Stimulated activated CD4-positive, alpha-beta T cell treated with anti-CD3 and anti-CD28 coated beads, Interleukin-1b, Interleukin-23, amount 100 ng/mL, for 4 hours (primary cell): ENCODE data around the gene MITF.

ENCODE experiments used
- DNase-seq, 2 donors: peaks; one replicate each; pipeline ENCODE4 v3.0.0-alpha.2; 2020; ENCODE audit warnings: low read depth in 2 of 2

Gene MITF, protein sequence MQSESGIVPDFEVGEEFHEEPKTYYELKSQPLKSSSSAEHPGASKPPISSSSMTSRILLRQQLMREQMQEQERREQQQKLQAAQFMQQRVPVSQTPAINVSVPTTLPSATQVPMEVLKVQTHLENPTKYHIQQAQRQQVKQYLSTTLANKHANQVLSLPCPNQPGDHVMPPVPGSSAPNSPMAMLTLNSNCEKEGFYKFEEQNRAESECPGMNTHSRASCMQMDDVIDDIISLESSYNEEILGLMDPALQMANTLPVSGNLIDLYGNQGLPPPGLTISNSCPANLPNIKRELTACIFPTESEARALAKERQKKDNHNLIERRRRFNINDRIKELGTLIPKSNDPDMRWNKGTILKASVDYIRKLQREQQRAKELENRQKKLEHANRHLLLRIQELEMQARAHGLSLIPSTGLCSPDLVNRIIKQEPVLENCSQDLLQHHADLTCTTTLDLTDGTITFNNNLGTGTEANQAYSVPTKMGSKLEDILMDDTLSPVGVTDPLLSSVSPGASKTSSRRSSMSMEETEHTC

DNA sequence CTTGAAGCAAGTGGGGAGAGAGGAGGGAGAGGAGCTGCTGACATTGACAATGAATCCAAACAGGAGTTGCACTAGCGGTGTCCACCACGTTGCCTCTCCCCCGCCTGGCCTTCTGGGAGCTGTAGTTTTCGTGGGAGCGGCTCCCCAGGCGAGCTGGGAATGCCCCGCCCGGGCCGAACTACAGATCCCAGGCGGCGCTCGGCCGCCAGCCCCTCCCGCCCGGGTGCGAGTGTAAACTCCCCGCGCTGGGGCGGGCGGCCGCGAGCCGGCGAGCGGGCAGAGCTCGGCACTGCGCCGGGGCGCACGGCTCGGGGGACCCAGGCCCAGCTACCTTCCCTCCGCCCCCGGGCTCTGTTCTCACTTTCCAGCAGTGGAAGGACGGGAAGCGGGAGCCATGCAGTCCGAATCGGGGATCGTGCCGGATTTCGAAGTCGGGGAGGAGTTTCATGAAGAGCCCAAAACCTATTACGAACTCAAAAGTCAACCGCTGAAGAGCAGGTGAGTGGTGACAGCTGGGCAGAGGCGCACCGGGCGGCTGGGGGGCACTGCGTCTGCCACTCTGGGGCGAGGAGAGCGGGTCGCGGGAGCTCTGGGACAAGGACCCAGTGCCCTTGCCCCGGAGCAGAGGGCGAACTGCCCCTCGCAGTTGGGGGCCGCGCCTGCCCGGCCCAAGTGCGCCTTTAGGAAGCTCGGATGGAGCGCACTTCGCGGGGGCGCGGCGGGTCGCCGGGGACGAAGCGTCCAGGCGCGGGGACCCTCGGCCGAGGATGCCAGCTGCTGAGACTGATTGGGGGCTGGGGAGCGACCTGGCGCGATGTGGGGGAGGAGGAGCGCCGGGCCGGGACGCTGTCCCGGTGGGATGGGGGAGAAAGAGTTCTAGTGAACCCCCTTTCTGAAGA is at the start of gene MITF:
Gene MITF (plus strand): TSS at position 261 of the 899 bp plus-strand sequence. CDS start 134 bp downstream, at position 395.
- no peak for DNase-seq

DNA sequence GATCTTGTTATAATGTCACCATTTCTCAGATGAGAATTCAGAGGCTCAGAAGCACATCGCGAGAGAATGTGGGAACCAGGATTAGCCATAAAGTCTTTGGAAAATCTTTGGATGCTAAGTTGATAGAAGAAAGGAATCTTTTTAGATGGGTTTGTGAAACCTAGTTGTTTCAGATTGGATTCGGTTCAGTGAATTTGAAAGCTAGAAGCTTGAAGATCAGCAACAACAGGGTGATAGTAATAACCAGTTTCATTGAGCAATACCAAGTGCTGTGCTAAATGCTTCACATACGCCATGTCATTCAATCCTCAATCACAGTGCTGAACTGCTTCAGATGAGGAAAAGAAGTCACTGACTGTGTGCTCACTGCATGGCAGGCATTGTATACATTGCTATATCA is 47.4 kb upstream of the MITF start:
- no peak for DNase-seq

DNA sequence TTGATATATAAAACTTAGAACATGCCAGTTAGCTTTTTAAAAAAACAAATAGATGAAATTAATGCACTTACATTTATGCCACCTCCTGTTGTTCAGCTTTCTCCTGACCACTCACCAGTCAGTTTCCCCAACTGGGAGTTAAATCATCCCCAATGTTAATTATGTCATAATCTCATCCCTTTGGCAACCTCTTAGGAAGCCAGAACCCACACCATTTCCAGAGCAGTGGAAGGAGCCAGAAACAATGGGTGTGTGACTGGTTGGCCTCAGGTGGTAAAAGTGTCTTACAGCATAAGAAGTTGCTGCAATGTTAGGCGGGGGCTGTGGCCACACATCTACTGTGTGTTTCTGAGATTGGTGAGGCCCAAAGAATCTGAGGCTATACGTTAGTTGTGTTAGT is 46.5 kb upstream of the MITF start:
- DNase-seq: no peak

DNA sequence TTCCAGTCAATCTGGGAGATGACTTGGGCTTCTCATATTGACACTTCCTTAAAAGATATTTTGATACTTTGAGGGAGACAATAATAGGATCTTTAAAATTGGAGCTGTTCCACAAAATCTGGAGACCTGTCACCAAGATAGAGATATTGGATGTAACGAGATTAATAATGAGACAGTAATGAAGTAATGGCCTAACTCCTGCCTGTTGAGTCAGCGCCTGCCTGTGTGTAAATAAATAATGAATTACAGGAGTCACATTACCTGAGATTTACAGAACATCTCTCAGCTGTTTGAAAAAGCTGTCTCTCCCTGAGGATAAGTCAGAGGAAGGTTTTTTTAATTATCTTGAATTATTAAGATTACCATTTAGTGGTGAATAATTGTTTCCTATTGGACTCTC is 43.8 kb upstream of the MITF start:
- DNase-seq: no peak

DNA sequence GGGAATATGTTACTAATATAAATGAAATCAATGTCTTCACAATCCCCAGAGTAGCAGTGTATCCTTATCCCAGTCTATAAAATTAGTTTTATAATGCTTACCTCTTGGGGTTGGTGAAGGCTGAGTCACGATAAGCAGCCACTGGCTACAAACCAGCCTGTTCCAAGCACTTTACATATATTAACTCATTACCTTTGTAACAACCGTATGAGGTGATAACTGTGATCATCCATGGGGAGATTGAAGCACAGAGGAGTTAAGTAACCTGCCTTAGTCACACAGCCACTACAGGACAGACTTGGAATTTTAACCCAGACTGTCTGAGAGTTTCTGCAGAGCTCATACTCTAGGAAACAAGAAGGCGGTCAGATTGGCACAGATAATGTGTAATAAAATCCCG is 43.3 kb upstream of the MITF start:
- DNase-seq: no peak

DNA sequence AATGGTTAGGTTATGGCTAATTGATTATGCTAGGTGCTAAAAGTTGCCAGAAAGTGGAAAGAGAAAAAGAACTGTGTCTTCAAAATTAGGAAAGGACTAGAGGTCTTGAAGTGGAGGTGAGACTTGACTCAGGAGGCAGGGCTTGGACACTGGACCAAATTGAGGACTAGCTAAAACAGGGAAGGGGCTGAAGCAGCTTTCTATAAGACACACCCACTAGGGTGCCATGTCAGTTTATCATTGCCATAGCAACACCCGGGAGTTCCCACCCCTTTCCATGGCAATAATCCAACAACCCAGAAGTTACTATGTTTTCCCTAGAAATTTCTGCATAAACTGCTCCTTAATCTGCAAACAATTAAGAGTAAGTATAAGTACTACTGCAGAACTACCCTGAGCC is 42.9 kb upstream of the MITF start:
- DNase-seq: no peak

DNA sequence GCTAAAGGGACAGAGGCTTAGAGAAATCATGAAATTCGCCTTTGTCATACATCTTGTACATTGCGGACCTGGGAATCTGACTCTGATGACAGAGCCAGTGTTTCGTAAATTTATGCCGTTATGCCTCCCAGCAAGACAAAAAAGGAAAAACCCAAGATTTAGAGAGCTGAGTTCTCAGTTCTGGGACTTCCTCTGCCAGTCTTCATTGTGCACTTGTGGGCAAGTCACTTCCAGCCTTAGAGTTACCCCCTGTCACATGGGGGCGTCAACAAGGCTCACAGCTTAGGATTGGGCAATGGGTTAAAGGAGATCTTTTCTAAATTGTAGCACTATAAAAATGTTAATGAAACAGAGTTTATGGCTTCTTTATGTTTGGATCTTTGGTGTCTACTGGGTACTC is 41.9 kb upstream of the MITF start:
- no peak for DNase-seq

DNA sequence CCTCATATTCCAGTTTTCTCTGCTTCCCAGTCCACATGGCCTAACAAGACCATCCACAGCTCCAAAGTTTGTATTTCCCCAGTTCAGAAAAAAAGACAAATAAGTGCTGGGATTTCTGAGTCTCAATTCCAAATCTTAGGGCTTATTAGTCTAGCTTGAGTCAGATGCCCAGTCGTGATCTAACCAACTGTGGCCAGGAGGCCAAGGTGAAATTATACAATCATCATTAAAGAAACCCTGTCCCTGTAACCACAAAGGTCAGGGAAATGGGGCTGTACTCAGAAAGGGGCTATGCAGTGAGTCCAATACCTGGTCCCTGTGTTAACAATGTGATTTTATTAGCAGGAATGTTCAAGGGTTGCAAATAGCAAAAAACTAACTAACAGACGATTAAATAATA is 40.5 kb upstream of the MITF start:
- DNase-seq: no peak

DNA sequence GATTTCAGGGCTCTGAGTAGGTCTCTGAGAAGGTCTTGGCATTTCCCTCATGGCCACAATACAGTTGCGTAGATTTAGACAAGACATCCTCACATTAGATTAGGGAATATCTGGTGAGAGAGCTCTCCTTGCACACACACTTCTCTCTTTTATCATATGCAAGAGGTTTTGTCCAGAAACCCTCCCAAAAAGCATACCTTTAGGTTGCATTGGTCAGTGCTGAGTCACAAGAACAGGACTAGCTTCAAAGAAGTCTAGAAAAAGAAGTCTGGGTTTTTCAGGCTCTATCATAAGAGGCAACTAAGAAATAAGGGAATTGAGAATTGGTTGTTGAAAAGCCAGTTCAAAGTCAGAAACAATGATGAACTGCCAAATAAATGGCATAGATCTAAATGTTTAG is 40.1 kb upstream of the MITF start:
- DNase-seq: no peak

DNA sequence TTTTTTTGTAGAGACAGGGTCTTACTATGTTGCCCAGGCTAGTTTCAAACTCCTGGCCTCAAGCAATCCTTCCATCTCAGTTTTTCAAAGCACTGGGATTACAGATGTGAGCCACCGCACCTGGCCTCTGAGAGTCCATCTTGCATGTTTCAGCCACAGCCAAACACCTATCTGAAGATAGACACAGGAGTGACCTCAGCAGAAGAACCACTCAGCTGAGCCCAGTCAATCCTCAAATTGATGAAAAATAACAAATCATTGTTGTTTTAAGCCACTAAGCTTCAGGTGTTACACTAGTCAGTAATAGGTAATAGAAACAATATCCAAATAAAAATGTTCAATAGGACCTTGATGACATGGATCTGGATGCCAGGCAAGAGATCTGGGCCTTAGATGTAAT is 38.3 kb upstream of the MITF start:
- no peak for DNase-seq

DNA sequence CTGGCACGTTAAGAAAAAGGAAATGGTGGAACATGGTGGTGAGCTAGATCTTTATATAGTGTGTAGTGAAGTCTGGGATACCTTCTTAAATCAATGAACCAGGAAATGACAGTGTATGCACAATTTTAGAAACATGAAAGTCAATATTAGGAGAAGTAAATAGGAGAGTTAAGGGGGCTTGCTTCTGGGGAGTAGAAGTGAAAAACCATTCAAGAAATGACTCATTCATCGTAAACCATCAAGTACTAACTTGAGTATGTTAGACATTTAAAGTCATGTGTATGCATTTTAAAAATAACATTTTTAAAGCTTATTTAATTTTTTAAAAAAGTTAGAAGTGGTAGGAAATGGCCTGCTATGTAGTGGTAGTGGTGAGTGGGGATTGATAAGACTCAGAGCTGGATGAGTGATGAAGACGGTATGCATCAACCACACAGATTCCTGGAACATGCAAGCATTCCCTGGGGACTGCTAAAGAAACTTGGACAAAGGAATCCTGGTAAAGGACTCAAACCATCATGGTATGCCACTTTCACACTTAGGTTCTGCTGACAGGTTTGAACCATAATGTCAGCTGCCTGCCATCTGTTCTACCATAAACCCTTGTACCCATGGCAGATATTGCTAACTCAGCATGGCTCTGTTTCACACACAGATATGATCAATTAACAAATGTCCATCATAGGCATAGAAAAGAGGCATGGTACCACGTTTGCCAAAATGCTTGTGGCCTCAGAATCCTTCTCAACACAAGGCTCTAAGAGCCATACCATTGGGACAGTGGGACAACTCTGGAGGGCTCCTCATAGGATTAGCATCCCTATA is 28.9 kb upstream of the MITF start:
- no peak for DNase-seq

DNA sequence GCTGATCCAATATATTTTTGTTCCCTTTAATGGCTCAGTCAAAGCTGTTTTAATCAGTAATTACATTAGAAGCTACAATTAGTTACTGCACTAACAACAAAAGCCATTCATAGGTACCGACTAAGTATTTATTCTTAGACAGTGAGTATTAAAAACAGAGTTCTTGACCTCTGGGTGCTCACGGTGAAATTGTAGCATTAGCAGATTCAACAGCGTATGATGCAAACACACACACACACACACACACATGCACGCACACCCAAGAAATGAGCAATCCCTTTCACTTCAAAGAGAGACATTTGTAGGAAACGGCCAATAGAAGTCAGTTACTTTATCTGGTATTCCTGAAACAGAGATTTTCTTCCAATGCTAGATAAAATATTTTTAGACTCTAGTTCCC is 27.0 kb upstream of the MITF start:
- no peak for DNase-seq

DNA sequence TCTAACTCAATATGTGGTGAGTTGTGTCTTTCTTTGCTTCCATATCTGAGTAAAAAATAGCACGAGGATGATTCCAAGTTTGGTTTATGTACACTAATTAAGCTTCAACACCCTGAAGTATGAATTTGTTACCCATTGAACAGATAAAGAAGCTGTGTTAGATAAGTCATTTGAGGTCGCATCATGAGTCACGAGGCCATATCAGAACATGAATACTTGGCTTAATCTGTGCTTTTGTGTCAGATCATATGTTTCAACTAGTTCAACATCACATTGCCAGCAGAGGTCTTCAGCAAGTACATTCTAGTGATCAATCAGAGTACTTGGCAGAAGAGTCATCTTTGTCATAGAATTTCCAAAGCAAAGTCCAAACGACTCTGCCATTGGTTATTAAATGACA is 26.3 kb upstream of the MITF start:
- no peak for DNase-seq

DNA sequence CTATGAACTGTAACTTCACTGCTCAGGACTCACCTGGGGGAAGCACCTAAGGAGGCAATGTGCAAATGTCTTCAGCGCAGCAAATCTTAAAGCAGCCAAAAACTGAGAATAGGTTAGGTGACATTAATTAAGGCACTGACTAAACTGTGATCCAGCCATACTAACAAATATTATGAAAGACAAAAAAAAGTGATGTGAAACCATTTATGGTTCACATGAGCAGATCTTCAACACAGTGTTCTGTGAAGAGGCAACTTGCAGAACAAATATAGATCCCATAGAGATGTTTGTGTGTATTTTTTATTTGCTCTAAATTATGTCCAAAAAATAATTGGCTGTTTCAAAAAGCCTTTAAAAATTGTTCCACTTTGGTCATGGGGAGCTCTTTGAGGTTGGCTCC is 24.1 kb upstream of the MITF start:
- DNase-seq: no peak

DNA sequence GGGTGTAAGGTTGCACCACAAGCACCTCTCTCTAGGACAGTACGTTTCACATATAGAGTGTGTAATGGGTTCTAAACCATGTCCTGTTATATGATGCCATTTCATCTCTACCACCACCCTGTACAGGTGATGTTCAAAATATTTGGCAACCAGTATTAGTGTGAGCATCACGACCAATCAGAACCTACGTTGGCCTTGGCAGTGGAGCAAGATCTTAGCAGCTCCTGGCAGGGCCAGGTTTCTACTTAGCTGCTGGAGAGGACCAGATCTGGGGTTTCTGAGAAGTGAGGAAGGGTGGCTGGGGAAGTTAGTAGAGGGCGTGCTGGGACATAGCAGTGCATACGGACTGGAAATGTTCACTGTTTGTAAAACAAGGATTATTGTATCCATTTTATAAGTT is 23.1 kb upstream of the MITF start:
- no peak for DNase-seq

DNA sequence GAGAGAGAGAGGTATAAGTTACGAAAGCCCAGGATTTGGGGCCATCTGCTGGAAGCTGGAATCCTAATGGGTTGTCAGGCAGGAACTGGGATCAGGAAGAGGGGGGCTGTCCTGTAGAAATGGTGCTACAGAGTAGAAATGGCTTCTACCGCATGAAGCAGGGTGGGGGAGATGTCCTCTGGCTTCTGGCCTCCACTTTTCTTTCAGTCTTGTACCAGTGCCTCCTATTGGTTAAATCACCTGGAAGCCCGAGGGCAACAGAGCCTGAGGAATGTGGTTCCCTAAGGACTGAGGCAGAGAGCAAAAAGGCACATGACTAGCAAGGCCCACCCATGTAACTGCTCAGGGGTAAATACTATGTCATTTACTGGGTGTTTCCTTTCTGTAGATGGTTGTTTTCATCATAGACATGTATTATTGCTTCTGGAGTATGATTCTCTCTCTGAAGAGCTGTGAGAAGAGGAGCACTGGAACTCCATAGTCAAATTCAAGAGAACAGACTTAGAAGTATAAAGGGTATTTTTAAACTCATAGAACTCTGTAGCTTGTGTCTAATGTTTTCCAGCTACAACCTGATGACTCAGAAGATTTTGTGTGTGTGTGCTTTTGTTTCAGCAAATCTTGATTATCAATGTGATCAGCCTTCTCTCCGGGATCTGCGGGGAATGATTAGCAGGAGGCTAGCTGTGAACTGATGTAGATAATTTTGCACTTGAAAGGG is 20.2 kb upstream of the MITF start:
- DNase-seq: no peak

DNA sequence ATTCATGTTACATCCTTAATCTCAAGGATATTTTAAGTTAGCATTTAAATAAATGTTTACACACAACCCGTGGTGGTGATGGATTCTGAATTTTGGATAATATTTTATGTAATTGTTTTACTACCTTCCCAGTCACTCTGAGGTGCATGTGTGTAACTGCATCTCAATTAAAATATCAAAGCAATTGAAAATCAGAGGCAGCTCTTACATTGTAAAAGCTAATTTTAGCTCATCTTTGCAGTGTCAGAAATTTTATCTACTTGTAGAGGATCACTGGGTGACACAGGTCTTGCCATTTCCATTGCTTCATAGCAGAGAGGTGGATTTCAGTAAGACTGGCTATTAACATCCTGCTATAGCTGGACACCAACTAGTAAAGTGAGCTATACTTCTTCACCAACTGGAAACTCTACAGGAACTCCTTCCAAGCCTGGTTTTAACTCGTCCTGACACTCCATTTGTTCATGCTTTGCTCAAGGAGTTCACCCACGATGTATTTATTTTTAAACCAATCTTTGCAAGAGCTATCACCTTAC is 19.6 kb upstream of the MITF start:
- DNase-seq: no peak

DNA sequence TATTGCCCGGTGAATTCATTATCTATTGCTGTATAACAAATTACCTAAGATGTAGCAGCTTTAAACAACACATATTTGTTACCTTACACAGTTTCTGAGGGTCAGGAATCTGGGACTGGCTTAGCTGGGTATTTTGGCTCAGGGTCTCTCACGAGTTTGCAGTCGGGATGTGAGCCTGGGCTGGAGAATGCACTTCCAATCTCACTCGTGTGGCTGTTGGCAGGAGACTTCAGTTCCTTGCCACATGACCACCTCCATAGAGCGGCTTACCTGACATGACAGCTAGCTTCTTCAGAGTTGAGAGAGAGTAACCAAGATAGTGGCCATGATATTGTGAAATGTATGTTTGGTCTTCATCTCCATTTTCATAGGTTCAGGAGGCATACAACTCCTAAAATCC is 18.4 kb upstream of the MITF start:
- no peak for DNase-seq

DNA sequence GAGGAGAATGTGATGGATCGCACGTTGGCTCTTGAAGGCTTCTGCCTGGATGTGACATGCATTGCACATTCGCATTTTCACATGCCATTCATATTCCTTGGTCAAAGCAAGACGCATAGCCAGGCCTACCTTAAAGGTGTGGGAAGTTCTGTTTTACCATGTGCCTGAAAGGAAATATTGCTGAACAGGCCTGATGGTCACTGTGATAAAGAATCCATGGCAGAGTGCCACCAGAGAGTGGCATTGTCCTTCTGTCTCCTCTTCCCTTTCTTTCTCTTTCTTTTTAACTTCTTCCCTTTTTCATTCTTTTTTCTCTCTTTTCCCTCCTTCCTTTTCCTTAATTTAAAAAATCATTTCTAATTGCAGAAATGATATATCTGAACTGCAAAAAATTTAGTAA is 15.9 kb upstream of the MITF start:
- no peak for DNase-seq

DNA sequence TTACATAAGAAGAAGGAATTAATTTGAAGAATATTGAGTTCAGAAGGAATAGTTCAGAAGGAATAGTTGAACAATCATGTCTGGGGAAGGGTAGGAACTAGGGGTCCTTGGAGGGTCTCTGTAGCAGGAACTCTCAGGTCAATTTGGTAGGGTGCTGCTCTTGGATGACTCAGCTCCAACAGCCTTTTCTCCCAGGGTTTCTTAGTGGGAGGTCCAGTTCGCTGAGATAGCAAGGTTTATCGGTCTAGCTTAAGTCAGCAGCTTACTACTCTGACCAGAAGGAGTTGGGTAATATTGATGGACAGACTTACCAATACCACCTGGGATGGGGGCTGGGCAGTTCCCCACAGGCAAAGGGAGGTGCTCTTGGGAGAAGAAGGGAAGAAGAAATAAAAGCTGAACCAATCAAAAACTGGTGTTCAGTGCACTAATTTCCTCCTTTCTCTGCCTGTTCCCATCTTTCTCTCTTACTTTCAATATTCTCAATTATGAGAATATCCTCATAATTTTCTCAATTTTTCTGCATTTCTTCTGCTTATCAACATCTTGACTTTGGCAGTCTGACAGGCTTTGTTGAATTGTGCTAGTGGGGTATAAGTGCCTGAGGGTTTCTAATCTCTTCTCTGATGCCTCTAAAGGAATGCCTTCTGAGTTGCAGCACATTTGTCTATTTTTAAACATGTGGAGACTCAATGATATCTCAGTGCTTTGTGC is 14.4 kb upstream of the MITF start:
- DNase-seq: no peak
